Inflammatory macrophage treated with lipopolysaccharide for 1 hour (primary cell): ENCODE data around the gene CPXM2.

Experiments used
- DNase-seq, 2 donors: peaks; one replicate each; pipeline ENCODE4 v3.0.0-alpha.2; 2020 to 2022

Gene CPXM2

GRCh38 chr10:123795196-123795780 lies 96.3 kb downstream of the CPXM2 start:
- no peak for DNase-seq

- no peak for DNase-seq
Measured at GRCh38 chr10:123792248-123792978, 99.2 kb downstream of the CPXM2 start.

GRCh38 chr10:123790132-123790885 lies 101.3 kb downstream of the CPXM2 start:
- no peak for DNase-seq

GRCh38 chr10:123788981-123789380 lies 102.6 kb downstream of the CPXM2 start:
- no peak for DNase-seq

- no peak for DNase-seq
Measured at GRCh38 chr10:123787566-123787965, 104.0 kb downstream of the CPXM2 start.

GRCh38 chr10:123786896-123787295 lies 104.7 kb downstream of the CPXM2 start:
- no peak for DNase-seq

- no peak for DNase-seq
Measured at GRCh38 chr10:123786306-123786705, 105.3 kb downstream of the CPXM2 start.

GRCh38 chr10:123784646-123785045 lies 107.0 kb downstream of the CPXM2 start:
- no peak for DNase-seq

- DNase-seq: no peak
Measured at GRCh38 chr10:123784216-123784615, 107.4 kb downstream of the CPXM2 start.

- no peak for DNase-seq
Measured at GRCh38 chr10:123783296-123783695, 108.3 kb downstream of the CPXM2 start.

- no peak for DNase-seq
Measured at GRCh38 chr10:123782549-123782948, 109.1 kb downstream of the CPXM2 start.

- no peak for DNase-seq
Measured at GRCh38 chr10:123781956-123782500, 109.6 kb downstream of the CPXM2 start.

- DNase-seq: no peak
Measured at GRCh38 chr10:123781324-123781900, 110.2 kb downstream of the CPXM2 start.

GRCh38 chr10:123778719-123779517 lies 112.7 kb downstream of the CPXM2 start:
- DNase-seq: no peak

GRCh38 chr10:123777881-123778280 lies 113.7 kb downstream of the CPXM2 start:
- DNase-seq: no peak

GRCh38 chr10:123774132-123774742 lies 117.4 kb downstream of the CPXM2 start:
- no peak for DNase-seq

- DNase-seq: no peak
Measured at GRCh38 chr10:123772645-123773508, 118.7 kb downstream of the CPXM2 start.

GRCh38 chr10:123771877-123772644 lies 119.5 kb downstream of the CPXM2 start:
- DNase-seq: no peak

- no peak for DNase-seq
Measured at GRCh38 chr10:123769647-123770046, 122.0 kb downstream of the CPXM2 start.

GRCh38 chr10:123766761-123767160 lies 124.8 kb downstream of the CPXM2 start:
- DNase-seq: no peak
